ENCODE measurements around the gene DLST. TPM values are rescaled to one million over a fixed set of nuclear protein-coding genes. Genes with fewer than 3 reads are reported as not detected.

The DLST gene
- total RNA-seq, 1 donor from 2014 or later, result 74.5 TPM

DNA sequence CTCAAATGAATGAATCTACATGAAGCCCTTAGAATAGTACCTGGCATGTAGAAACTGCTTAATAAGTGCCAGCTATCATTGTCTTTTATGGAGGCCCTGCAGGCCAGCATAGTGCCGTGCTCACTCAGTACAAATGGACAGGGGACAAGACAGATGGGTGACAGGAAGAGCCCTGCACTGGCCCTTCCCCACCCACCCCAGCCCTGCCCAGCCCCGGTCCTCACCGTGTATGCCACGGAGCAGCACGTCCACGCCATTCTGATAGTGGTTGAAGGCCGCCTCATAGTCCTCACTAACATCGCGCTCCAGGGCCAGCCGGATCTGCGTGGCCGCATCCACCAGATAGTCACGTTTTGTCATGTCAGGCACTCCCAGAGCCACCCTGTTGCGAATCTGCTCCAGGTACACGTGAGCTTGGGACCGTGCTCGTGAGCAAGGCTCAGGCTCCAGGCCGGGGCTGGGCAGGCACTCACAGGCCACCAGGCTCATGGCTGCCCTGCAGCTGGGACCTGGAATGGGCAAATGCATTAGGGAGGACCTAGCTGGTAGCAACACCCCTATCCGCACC is 39.4 kb downstream of the DLST start:
- Mint-ChIP-seq H3K4me3 (ENCODE audit: unreplicated experiment) (no peak overlapping the region), H3K4me1 (ENCODE audit: low read depth) (peaks cover 14% of the 10 kb centered on the region), H3K27me3 (ENCODE audit: low read depth) (no peaks in the 10 kb centered on the region), H3K9me3 (ENCODE audit: low read depth) (no peaks in the 10 kb centered on the region), H3K36me3 (ENCODE audit: low read depth) (no peaks in the 10 kb centered on the region), H3K27ac (ENCODE audit: unreplicated experiment) (no peak overlapping the region)
- TF ChIP-seq, protein P1, sequence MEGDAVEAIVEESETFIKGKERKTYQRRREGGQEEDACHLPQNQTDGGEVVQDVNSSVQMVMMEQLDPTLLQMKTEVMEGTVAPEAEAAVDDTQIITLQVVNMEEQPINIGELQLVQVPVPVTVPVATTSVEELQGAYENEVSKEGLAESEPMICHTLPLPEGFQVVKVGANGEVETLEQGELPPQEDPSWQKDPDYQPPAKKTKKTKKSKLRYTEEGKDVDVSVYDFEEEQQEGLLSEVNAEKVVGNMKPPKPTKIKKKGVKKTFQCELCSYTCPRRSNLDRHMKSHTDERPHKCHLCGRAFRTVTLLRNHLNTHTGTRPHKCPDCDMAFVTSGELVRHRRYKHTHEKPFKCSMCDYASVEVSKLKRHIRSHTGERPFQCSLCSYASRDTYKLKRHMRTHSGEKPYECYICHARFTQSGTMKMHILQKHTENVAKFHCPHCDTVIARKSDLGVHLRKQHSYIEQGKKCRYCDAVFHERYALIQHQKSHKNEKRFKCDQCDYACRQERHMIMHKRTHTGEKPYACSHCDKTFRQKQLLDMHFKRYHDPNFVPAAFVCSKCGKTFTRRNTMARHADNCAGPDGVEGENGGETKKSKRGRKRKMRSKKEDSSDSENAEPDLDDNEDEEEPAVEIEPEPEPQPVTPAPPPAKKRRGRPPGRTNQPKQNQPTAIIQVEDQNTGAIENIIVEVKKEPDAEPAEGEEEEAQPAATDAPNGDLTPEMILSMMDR (IDR thresholded peaks at IDR 0.05), result no peak
- DNase-seq (ENCODE audit: low spot score), result no peak

DNA sequence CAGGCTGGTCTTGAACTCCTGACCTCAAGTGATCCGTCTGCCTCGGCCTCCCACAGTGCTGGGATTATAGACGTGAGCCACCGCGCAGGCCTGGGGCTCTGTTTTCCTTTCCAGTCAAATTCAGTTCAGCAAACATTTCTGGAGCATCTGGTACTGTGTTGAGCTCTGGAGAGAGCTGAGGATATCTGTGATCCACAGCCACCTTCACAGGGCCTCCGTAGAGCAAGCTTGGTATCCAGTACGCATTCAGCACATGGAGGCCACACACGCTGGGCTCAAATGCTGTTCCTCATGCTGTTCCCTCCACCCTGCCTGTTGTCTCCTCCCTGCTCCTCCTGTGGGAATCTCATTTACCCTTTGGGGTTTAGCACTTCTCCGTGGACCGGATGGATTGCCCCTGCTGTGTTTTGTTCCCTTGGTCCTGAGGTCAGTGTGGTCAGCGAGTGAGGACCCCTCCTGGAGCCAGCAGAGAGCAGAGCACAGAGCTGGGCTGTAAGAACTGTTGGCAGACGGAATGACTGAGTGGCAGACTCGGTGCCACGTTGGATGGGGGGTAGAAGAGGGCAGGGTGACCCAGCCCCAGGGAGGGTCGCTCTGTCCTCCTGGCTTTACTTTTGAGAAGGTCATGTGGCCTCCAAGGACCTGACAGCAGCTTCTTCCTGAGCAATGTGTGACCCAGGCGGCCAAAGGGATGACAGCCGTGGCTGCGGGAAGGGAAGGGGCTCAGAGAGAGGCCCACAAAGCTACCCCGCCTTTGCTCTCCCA is 40.5 kb downstream of the DLST start:
- Mint-ChIP-seq H3K4me1 (ENCODE audit: low read depth) (peaks cover 11% of the 10 kb centered on the region), H3K9me3 (ENCODE audit: low read depth) (no peaks in the 10 kb centered on the region), H3K4me3 (ENCODE audit: unreplicated experiment) (peak overlapping the region; percentile 67), H3K27ac (ENCODE audit: unreplicated experiment) (no peak overlapping the region), H3K27me3 (ENCODE audit: low read depth) (peaks cover 3% of the 10 kb centered on the region), H3K36me3 (ENCODE audit: low read depth) (no peaks in the 10 kb centered on the region)
- DNase-seq (ENCODE audit: low spot score), result no peak
- TF ChIP-seq, protein P1 (IDR thresholded peaks at IDR 0.05), result no peak

DNA sequence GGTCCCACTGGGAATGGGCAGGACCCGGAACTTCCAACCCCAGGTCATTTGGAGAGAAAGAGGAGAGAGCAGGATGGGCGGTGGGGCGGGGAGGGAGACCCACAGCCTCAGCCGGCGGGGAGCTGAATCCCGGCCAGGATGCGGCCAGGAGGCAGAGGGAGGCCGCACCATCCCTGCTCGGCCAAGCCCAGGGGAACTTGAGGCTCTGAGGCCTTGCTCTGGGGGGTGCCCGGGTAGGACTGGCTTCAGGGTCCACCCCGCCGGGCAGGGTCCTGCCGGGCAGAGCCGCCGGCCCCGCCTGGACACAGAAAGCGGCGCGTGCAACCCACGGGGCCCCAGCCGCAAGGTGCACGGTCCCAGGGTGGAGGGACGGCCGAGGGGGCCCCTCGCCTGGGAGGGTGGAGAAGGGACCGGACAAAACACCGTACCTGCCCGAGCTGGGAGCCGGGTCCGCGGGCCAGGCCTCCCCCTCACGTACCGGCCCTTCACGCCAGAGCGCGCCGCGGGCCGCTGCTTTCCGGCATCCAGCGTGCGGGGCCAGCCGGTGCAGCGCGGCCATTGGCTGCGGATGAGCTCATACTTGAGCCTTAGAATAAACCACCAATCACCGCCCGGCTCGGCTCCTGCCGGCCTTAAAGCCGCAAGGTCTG is 41.2 kb downstream of the DLST start, which contains the start of gene RPS6KL1:
RPS6KL1 (minus strand) TSS at position 509 of the 650 bp plus-strand sequence. CDS start 1,719 bp downstream, outside the sequence.
- Mint-ChIP-seq H3K36me3 (ENCODE audit: low read depth) (no peaks in the 10 kb centered on the region), H3K27ac (ENCODE audit: unreplicated experiment) (no peak within 1 kb of the TSS), H3K27me3 (ENCODE audit: low read depth) (peaks cover 3% of the 10 kb centered on the region), H3K9me3 (ENCODE audit: low read depth) (no peaks in the 10 kb centered on the region), H3K4me3 (ENCODE audit: unreplicated experiment) (peak within 1 kb of the TSS; percentile 67), H3K4me1 (ENCODE audit: low read depth) (peaks cover 7% of the 10 kb centered on the region)
- DNase-seq (ENCODE audit: low spot score), result no peak
- TF ChIP-seq, protein P1 (IDR thresholded peaks at IDR 0.05), result no peak

DNA sequence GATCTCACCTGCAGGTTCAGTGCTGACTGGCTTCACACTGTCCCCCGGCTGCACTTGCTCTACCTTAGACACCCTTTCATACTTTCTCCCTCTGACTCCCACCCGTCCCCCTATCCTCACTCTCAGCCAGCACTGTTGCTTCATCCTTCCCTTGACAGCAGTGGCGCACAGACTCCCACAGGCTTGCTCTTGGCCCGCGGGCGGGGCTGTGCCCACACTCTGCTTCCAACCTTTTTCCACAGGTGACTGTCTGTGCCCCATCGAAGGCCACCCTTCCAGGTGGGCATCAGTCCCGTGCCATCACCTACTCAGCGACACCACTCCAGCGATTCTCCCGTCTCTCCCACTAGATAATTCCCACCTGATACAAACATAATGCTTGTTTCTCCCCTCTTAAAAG is 42.3 kb downstream of the DLST start:
- H3K27ac Mint-ChIP-seq (ENCODE audit: unreplicated experiment), result no peak overlapping the region
- no peak overlapping the region for H3K4me3 Mint-ChIP-seq (ENCODE audit: unreplicated experiment)
- H3K9me3 Mint-ChIP-seq (ENCODE audit: low read depth), result no peaks in the 10 kb centered on the region
- H3K27me3 Mint-ChIP-seq (ENCODE audit: low read depth), result peaks cover 3% of the 10 kb centered on the region
- TF ChIP-seq, protein P1 (IDR thresholded peaks at IDR 0.05), result no peak
- no peak for DNase-seq (ENCODE audit: low spot score)
- H3K4me1 Mint-ChIP-seq (ENCODE audit: low read depth), result peaks cover 7% of the 10 kb centered on the region
- H3K36me3 Mint-ChIP-seq (ENCODE audit: low read depth), result no peaks in the 10 kb centered on the region

DNA sequence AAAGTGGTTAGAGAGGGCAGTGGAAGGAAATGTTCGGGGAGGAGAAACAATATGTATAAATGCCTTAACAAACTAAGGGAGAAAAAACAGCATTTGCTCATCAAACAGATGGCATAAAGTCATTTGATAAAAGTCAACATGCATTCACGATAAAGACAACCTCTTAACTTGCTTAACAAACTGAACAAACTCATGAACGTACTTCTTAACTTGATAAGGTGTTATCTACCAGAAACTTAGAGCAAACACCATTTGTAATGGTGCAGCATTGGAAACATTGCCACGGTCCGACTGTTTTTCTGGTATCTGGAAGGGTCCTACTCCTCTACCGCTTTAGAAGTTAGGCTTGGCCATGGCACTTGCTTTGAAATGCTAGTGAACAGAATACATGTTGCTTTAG is 45.5 kb downstream of the DLST start:
- Mint-ChIP-seq H3K27ac (ENCODE audit: unreplicated experiment) (no peak overlapping the region), H3K36me3 (ENCODE audit: low read depth) (no peaks in the 10 kb centered on the region), H3K9me3 (ENCODE audit: low read depth) (no peaks in the 10 kb centered on the region), H3K4me3 (ENCODE audit: unreplicated experiment) (no peak overlapping the region), H3K4me1 (ENCODE audit: low read depth) (peaks cover 4% of the 10 kb centered on the region), H3K27me3 (ENCODE audit: low read depth) (peaks cover 5% of the 10 kb centered on the region)
- TF ChIP-seq, protein P1 (IDR thresholded peaks at IDR 0.05), result no peak
- DNase-seq (ENCODE audit: low spot score), result no peak

Data from chondrocyte (in vitro differentiated cells).